Neural cell (in vitro differentiated cells): ENCODE measurements around the gene ZNF22.

ENCODE experiments used
- CTCF ChIP-seq: fragments of 450-650 bp; IDR thresholded peaks from 2 replicates; pipeline ENCODE4 v1.5.1; 2014; ENCODE audit warnings: antibody characterized with exemption, mild to moderate bottlenecking, moderate library complexity; ENCODE audit not compliant: poor library complexity, severe bottlenecking
- EP300 ChIP-seq: fragments of 450-650 bp; conservative IDR thresholded peaks from 2 replicates; pipeline ENCODE4 v1.6.1; 2014; ENCODE audit warnings: antibody characterized with exemption, mild to moderate bottlenecking, moderate library complexity; ENCODE audit not compliant: poor library complexity, severe bottlenecking
- EZH2 ChIP-seq: fragments of 200-600, 300-800 bp; shearing (Covaris generic), sonication (generic); IDR thresholded peaks from 2 replicates; pipeline ENCODE4 v1.6.1; 2014; ENCODE audit warnings: antibody characterized with exemption, low read length, borderline replicate concordance, mild to moderate bottlenecking; ENCODE audit not compliant: insufficient read depth, poor library complexity, severe bottlenecking
- MXI1 ChIP-seq: fragments of 450-650 bp; conservative IDR thresholded peaks from 2 replicates; pipeline ENCODE4 v1.6.1; 2014; ENCODE audit warnings: antibody characterized with exemption, mild to moderate bottlenecking; ENCODE audit not compliant: poor library complexity, severe bottlenecking
- POLR2AphosphoS5 ChIP-seq: IDR thresholded peaks from 2 replicates; pipeline ENCODE4 v1.6.1; 2012
- RAD21 ChIP-seq: fragments of 450-650 bp; conservative IDR thresholded peaks from 2 replicates; pipeline ENCODE4 v1.6.1; 2014; ENCODE audit warnings: antibody characterized with exemption, mild to moderate bottlenecking, moderate library complexity
- REST ChIP-seq: IDR thresholded peaks from 2 replicates; pipeline ENCODE4 v1.6.1; 2012; ENCODE audit warnings: borderline replicate concordance
- SMC3 ChIP-seq: fragments of 450-650 bp; conservative IDR thresholded peaks from 2 replicates; pipeline ENCODE4 v1.6.1; 2014; ENCODE audit warnings: antibody characterized with exemption, mild to moderate bottlenecking, moderate library complexity; ENCODE audit not compliant: poor library complexity
- TAF1 ChIP-seq: IDR thresholded peaks from 2 replicates; pipeline ENCODE4 v1.6.1; 2012; ENCODE audit warnings: low read depth

GRCh38 chr10:44962870-44963738 is 37.6 kb upstream of the ZNF22 start:
- TF ChIP-seq CTCF (peak; percentile 50), EZH2 (no peak), RAD21 (peak; percentile 14), REST (no peak), TAF1 (no peak), POLR2AphosphoS5 (no peak), EP300 (no peak), MXI1 (no peak), SMC3 (no peak)
